Measurements from ENCODE around the gene L3HYPDH. TPM values are rescaled to one million over a fixed set of nuclear protein-coding genes. Genes with fewer than 3 reads are reported as not detected.

L3HYPDH gene
- total and polyA plus RNA-seq, 2 of the 13 experiments (the other 11 are each of a cell fraction or from before 2014, with no cell fraction given), result 30.5 to 36.6 TPM

DNA sequence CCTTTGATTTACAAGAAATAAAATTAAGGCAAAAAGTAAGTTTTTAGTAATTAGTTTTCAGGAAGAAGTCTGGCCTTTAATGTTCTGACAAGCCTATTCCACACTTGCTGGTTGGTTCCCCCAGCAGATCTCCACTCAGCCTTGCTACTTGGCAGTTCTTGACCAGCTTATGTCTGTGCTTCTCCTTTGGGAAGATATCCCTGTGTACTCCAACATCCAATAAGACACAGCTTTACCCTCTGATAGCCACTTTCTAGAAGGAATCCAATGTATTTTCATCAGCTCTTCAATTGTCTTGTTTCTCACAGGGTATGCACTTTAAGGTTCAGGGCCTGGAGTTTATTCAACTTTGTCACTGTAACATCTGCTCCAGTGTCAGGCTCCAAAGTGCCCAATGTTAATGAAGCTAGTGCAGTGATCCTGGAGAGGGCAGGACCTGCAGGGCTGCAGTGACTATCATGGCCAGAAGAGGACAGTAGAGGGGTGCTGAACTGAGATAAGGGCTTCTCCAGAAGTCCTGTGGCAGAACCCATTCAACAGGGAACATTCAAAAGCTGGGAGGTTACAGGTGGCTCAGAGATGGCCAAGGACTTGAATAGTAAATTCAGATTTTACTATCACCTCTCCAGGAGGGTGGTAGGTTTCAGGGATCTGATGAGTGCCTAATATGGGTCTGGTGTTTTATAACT is 23.0 kb upstream of the L3HYPDH start (continued):
- TF ChIP-seq, protein P1, sequence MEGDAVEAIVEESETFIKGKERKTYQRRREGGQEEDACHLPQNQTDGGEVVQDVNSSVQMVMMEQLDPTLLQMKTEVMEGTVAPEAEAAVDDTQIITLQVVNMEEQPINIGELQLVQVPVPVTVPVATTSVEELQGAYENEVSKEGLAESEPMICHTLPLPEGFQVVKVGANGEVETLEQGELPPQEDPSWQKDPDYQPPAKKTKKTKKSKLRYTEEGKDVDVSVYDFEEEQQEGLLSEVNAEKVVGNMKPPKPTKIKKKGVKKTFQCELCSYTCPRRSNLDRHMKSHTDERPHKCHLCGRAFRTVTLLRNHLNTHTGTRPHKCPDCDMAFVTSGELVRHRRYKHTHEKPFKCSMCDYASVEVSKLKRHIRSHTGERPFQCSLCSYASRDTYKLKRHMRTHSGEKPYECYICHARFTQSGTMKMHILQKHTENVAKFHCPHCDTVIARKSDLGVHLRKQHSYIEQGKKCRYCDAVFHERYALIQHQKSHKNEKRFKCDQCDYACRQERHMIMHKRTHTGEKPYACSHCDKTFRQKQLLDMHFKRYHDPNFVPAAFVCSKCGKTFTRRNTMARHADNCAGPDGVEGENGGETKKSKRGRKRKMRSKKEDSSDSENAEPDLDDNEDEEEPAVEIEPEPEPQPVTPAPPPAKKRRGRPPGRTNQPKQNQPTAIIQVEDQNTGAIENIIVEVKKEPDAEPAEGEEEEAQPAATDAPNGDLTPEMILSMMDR (CRISPR knock-in tag; IDR thresholded peaks at IDR 0.05), result peak; percentile 87
- no peak for TF ChIP-seq SPEN (CRISPR knock-in tag; IDR thresholded peaks at IDR 0.05; ENCODE audit: low read depth)
- no peak for TF ChIP-seq SRSF9 (IDR thresholded peaks at IDR 0.05; ENCODE audit: borderline replicate concordance, insufficient read depth, low read depth, low read length, poor library complexity, severe bottlenecking)
- TF ChIP-seq ZBTB42 (CRISPR knock-in tag; IDR thresholded peaks at IDR 0.05), result no peak
- 0 out of 2 replicates have a peak, but pooled peaks have one; percentile 19 for TF ChIP-seq POGZ (CRISPR knock-in tag; IDR thresholded peaks at IDR 0.05)
- TF ChIP-seq, protein P2, sequence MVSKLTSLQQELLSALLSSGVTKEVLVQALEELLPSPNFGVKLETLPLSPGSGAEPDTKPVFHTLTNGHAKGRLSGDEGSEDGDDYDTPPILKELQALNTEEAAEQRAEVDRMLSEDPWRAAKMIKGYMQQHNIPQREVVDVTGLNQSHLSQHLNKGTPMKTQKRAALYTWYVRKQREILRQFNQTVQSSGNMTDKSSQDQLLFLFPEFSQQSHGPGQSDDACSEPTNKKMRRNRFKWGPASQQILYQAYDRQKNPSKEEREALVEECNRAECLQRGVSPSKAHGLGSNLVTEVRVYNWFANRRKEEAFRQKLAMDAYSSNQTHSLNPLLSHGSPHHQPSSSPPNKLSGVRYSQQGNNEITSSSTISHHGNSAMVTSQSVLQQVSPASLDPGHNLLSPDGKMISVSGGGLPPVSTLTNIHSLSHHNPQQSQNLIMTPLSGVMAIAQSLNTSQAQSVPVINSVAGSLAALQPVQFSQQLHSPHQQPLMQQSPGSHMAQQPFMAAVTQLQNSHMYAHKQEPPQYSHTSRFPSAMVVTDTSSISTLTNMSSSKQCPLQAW (CRISPR knock-in tag; IDR thresholded peaks at IDR 0.05), result peak; percentile 52; the same call in 1 of the 2 replicates

- no peaks in the 10 kb centered on the region for H4K20me1 ChIP-seq (ENCODE audit: insufficient read depth, low read length)
- no peak overlapping the region for H3K27ac ChIP-seq (ENCODE audit: extremely low read length, insufficient read depth, low read length)
- H3K36me3 ChIP-seq (replicated peaks in 1 of 2; ENCODE audit: control insufficient read depth in 1 of 2, insufficient read depth in 2 of 2, low read length in 2 of 2), result peaks cover 0 to 14% of the 10 kb centered on the region in 2 experiments; a peak in 2 of 5 replicates
- CTCF ChIA-PET (ENCODE audit: low intra/inter-chr PET ratio, low total read pairs), result no interaction called here
- no peaks in the 10 kb centered on the region for H3K27me3 ChIP-seq (ENCODE audit: control insufficient read depth in 1 of 2, insufficient read depth in 2 of 2, low read length in 2 of 2)
- H3K9me3 ChIP-seq (ENCODE audit: low read length), result no peaks in the 10 kb centered on the region
- no peaks in the 10 kb centered on the region for H3K79me2 ChIP-seq (ENCODE audit: insufficient read depth, low read length)
- TF ChIP-seq ZNF253 (CRISPR knock-in tag; IDR thresholded peaks at IDR 0.05; ENCODE audit: borderline replicate concordance) (no peak), JDP2 (CRISPR knock-in tag; IDR thresholded peaks at IDR 0.05; ENCODE audit: borderline replicate concordance) (no peak), ZSCAN25 (CRISPR knock-in tag; IDR thresholded peaks at IDR 0.05) (no peak), MXI1 (IDR thresholded peaks at IDR 0.05; ENCODE audit: borderline replicate concordance, low read depth, low read length) (no peak), MEF2D (CRISPR knock-in tag; IDR thresholded peaks at IDR 0.05) (no peak), ZNF766 (CRISPR knock-in tag; IDR thresholded peaks at IDR 0.05; ENCODE audit: borderline replicate concordance) (no peak), ZNF143 (CRISPR knock-in tag; IDR thresholded peaks at IDR 0.05) (no peak), PTBP1 (IDR thresholded peaks at IDR 0.05; ENCODE audit: low read depth, low read length, poor library complexity, severe bottlenecking) (no peak), TGIF2 (CRISPR knock-in tag; IDR thresholded peaks at IDR 0.05) (no peak)
- TF ChIP-seq, protein P3, sequence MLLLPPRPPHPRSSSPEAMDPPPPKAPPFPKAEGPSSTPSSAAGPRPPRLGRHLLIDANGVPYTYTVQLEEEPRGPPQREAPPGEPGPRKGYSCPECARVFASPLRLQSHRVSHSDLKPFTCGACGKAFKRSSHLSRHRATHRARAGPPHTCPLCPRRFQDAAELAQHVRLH (CRISPR knock-in tag; IDR thresholded peaks at IDR 0.05; ENCODE audit: borderline replicate concordance, low read depth), result no peak
- ATAC-seq (no peak), DNase-seq (ENCODE audit: low spot score) (no peak), FAIRE-seq (no peak)
- no peak overlapping the region for H3K9ac ChIP-seq (ENCODE audit: insufficient read depth, low read depth, low read length)
- H2AFZ ChIP-seq (ENCODE audit: low read length), result no peak overlapping the region
- intact Hi-C loops (cut with micrococcal nuclease; ENCODE audit: unreplicated experiment), result loop anchor here (10.0 kb wide), 1 partner anchor 392 kb away; no protein-coding TSS in a partner anchor
- no peak overlapping the region for H3K4me3 ChIP-seq (replicated peaks in 1 of 3; ENCODE audit: insufficient read depth in 1 of 3, low read depth in 2 of 3, low read length in 3 of 3)
- peaks cover 12% of the 10 kb centered on the region for H3K4me1 ChIP-seq (ENCODE audit: insufficient read depth, low read length)
- POLR2A ChIA-PET, result no interaction called here
- BruUV-seq (replicated peaks), result no TSS peak
- WGBS (ENCODE audit: low lambda C conversion rate), result 99% methylated on average over 4 of the region's 4 CpGs
- in situ Hi-C loops (cut with HindIII; ENCODE audit: extremely low pct_ligation_motif_present, low pct_unique_long_range_greater_than_20kb), result loop anchor here (10.0 to 25.0 kb wide), 2 partner anchors 82 to 684 kb away; no protein-coding TSS in a partner anchor
- H3K4me2 ChIP-seq (ENCODE audit: low read depth, low read length), result no peak overlapping the region
Measured at GRCh38 chr14:59503256-59503655, 19.0 kb upstream of the L3HYPDH start.
